AG10803 (cell line): Measurements from ENCODE around the gene CSPG4.

ENCODE experiments used
- DNase-seq: peaks from one replicate; pipeline ENCODE4 v3.0.0; 2010; ENCODE audit warnings: low read depth
- H3K4me3 ChIP-seq: 2 replicates; pipeline ENCODE4 v1.5.1; 2011; ENCODE audit warnings: mild to moderate bottlenecking, low read length, control low read depth
- TF ChIP-seq, protein P1 (sequence below): conservative IDR thresholded peaks from 2 replicates; pipeline ENCODE4 v1.5.1; 2011; ENCODE audit warnings: mild to moderate bottlenecking, low read length, control low read depth, inconsistent platforms

The CSPG4 gene

DNA sequence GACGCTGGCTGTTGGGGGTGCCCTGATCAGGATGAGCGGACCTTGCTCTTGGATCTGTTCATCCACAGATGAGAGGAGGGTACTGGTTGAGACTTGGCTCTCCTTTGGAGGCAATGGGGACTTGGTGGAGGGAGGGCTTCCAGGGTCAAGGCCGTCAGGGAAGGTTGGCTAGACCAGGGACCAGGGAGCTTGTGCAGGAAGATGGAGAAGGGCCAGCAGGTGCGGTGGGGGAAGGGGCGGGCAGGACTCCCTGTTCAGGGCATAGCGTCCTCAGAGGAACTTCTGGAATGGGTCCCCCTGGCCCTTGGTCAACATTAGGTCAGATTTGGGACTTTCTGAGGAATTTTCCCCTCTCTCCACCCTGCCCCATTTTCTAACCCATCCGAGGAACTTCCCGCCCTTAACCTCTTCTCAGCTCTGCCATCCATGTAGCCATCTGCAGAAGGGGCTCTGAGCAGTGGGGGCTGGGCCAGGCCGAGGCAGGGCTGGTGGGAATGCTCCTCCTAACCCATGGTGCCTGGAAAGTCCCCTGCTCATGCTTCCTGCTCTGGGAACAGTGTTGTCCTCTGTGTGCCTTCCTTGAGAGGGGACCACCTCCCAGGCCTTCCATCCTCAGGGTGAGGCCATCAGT lies 53.4 kb downstream of the CSPG4 start:
- no peak for DNase-seq
- H3K4me3 ChIP-seq, result no peak overlapping the region
- TF ChIP-seq, protein P1, sequence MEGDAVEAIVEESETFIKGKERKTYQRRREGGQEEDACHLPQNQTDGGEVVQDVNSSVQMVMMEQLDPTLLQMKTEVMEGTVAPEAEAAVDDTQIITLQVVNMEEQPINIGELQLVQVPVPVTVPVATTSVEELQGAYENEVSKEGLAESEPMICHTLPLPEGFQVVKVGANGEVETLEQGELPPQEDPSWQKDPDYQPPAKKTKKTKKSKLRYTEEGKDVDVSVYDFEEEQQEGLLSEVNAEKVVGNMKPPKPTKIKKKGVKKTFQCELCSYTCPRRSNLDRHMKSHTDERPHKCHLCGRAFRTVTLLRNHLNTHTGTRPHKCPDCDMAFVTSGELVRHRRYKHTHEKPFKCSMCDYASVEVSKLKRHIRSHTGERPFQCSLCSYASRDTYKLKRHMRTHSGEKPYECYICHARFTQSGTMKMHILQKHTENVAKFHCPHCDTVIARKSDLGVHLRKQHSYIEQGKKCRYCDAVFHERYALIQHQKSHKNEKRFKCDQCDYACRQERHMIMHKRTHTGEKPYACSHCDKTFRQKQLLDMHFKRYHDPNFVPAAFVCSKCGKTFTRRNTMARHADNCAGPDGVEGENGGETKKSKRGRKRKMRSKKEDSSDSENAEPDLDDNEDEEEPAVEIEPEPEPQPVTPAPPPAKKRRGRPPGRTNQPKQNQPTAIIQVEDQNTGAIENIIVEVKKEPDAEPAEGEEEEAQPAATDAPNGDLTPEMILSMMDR, result no peak

DNA sequence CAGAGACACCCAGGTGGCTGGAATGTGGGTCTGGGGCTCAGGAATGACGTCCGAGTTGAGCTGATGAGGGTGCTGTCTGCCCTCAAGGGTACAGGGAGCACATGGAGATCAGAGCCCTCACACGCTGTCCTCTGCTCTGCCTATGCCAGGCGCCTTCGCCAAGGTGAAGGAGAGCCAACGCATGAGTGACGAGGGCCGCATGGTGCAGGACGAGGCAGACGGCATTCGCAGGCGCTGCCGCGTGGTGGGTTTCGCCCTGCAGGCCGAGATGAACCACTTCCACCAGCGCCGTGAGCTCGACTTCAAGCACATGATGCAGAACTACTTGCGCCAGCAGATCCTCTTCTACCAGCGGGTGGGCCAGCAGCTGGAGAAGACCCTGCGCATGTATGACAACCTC lies 55.8 kb downstream of the CSPG4 start:
- TF ChIP-seq, protein P1, result no peak
- H3K4me3 ChIP-seq, result no peak overlapping the region
- no peak for DNase-seq

GRCh38 chr15:75656331-75656730 lies 56.3 kb downstream of the CSPG4 start:
- DNase-seq, result no peak
- H3K4me3 ChIP-seq, result no peak overlapping the region
- TF ChIP-seq, protein P1, result no peak

DNA sequence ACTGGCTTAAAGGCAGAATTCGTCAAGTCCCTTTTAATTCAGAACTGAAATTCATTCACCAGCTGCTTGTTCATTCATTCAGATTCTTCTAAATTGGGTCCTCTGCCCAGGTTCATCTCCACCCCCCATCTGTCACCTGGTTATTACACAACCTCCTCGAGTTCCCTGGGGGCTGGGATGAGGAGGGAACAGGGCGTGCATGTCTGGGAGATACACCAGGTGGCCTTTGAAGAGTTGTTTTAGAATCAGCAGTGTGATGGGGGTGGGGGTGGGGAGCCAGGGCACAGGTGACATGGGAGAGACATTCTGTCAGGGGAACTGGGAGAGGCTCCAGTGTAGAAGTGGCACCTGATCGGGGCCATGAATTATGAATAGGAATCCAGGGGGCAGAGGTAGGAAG lies 56.7 kb downstream of the CSPG4 start:
- TF ChIP-seq, protein P1, result no peak
- no peak for DNase-seq
- H3K4me3 ChIP-seq, result no peak overlapping the region

- H3K4me3 ChIP-seq, result no peak overlapping the region
- TF ChIP-seq, protein P1, result no peak
- no peak for DNase-seq
Measured at GRCh38 chr15:75654201-75654907, 58.3 kb downstream of the CSPG4 start.

GRCh38 chr15:75653347-75653913 lies 59.2 kb downstream of the CSPG4 start:
- TF ChIP-seq, protein P1, result no peak
- peak overlapping the region; percentile 22 for H3K4me3 ChIP-seq

More at GRCh38 chr15:75653347-75653913, 59.2 kb downstream of the CSPG4 start:
- DNase-seq, result no peak
